H1 (cell line): ENCODE measurements around the gene HK2. TPM values are rescaled to one million over a fixed set of nuclear protein-coding genes. Genes with fewer than 3 reads are reported as not detected.

ENCODE experiments used
- CTCF ChIA-PET: fragments of 300-600 bp; sonication (Branson Sonifier 250); formaldehyde crosslinking; loops from one replicate; lab custom pipeline; 2021; ENCODE audit not compliant: partially characterized antibody; lab: Charles Lee
- POLR2A ChIA-PET: fragments of 300-600 bp; sonication (Branson Sonifier 250); formaldehyde crosslinking; loops from one replicate; lab custom pipeline; 2021; ENCODE audit warnings: inconsistent platforms; ENCODE audit not compliant: partially characterized antibody; lab: Charles Lee
- DNase-seq, 2 experiments: peaks; one replicate each; pipeline versions ENCODE4 v3.0.0 to v3.0.0-alpha.2; 2010 to 2022; ENCODE audit warnings: low spot score in 2 of 2, low read depth in 1 of 2, mixed read lengths in 1 of 2
- FAIRE-seq: peaks from 2 replicates; lab custom pipeline; 2011; peaks lifted over from hg19 to GRCh38; lab: Jason Lieb, UNC
- H2AFZ ChIP-seq: 2 replicates; pipeline ENCODE4 v1.8.1; 2012; ENCODE audit warnings: low read length, inconsistent platforms
- H2AK5ac ChIP-seq: 2 replicates; pipeline ENCODE4 v1.6.1; 2013; ENCODE audit warnings: low read depth, low read length
- H2BK120ac ChIP-seq: replicated peaks from 2 replicates; pipeline ENCODE3; 2013; ENCODE audit warnings: low read depth, low read length, inconsistent platforms
- H2BK12ac ChIP-seq: 2 replicates; pipeline ENCODE4 v1.6.1; 2013; ENCODE audit warnings: low read depth, low read length
- H2BK15ac ChIP-seq: 2 replicates; pipeline ENCODE4 v1.6.1; 2013; ENCODE audit warnings: low read length
- H2BK20ac ChIP-seq: 2 replicates; pipeline ENCODE4 v1.6.1; 2013; ENCODE audit warnings: low read length
- H2BK5ac ChIP-seq: 2 replicates; pipeline ENCODE4 v1.6.1; 2013; ENCODE audit warnings: low read depth, low read length
- H3K14ac ChIP-seq: 2 replicates; pipeline ENCODE4 v1.6.1; 2013; ENCODE audit warnings: inconsistent platforms; ENCODE audit not compliant: insufficient read length
- H3K18ac ChIP-seq: 2 replicates; pipeline ENCODE4 v1.6.1; 2013; ENCODE audit warnings: low read length; ENCODE audit errors: extremely low read depth
- H3K23ac ChIP-seq: 2 replicates; pipeline ENCODE4 v1.6.1; 2013; ENCODE audit warnings: inconsistent platforms; ENCODE audit not compliant: insufficient read length
- H3K23me2 ChIP-seq: 2 replicates; pipeline ENCODE4 v1.6.1; 2013; ENCODE audit warnings: low read depth, low read length
- H3K27ac ChIP-seq: 2 replicates; pipeline ENCODE4 v1.6.1; 2011; ENCODE audit warnings: low read depth, low read length, inconsistent platforms
- H3K27me3 ChIP-seq, 4 experiments: replicated peaks in 1 of 4; 1 replicate in 1 of 4; 2 replicates in 3 of 4; pipeline versions ENCODE4 v1.6.1 to v1.8.1; 2011 to 2013; ENCODE audit warnings: low read length in 3 of 4, mild to moderate bottlenecking in 3 of 4, inconsistent platforms in 2 of 4, mixed read lengths in 2 of 4, moderate library complexity in 1 of 4; ENCODE audit not compliant: control insufficient read depth in 3 of 4, insufficient read depth in 3 of 4; ENCODE audit errors: extremely low read depth in 1 of 4
- H3K36me3 ChIP-seq, 4 experiments: 2 replicates each; pipeline versions ENCODE4 v1.6.1 to v1.8.1; 2011 to 2013; ENCODE audit warnings: mild to moderate bottlenecking in 4 of 4, low read length in 3 of 4, moderate library complexity in 2 of 4, control low read depth in 1 of 4, inconsistent platforms in 1 of 4; ENCODE audit not compliant: insufficient read depth in 4 of 4, control insufficient read depth in 2 of 4
- H3K4ac ChIP-seq: replicated peaks from 2 replicates; pipeline ENCODE3; 2013; ENCODE audit warnings: low read length, low read depth, mixed read lengths, inconsistent platforms; ENCODE audit not compliant: insufficient read length
- H3K4me1 ChIP-seq, 4 experiments: replicated peaks in 1 of 4; 1 replicate in 1 of 4; 2 replicates in 3 of 4; pipeline versions ENCODE4 v1.6.1 to v1.8.1; 2011 to 2013; ENCODE audit warnings: low read length in 3 of 4, inconsistent platforms in 2 of 4, mixed read lengths in 1 of 4; ENCODE audit not compliant: insufficient read depth in 4 of 4, control insufficient read depth in 3 of 4
- H3K4me2 ChIP-seq, 2 experiments: 2 replicates each; pipeline versions ENCODE4 v1.6.1 to v1.8.1; 2011 to 2013; ENCODE audit warnings: low read depth in 2 of 2, low read length in 2 of 2, control low read depth in 1 of 2, inconsistent platforms in 1 of 2, mild to moderate bottlenecking in 1 of 2; ENCODE audit not compliant: insufficient read depth in 1 of 2
- H3K4me3 ChIP-seq, 4 experiments: fragments of 200-600, 300-600 bp in 1 of 4; sonication (generic), shearing (Covaris generic), sonication (Bioruptor Twin) in 1 of 4; 2 replicates each; pipeline versions ENCODE4 v1.5.1 to v1.8.1; 2011 to 2016; ENCODE audit warnings: low read length in 4 of 4, low read depth in 3 of 4, control low read depth in 2 of 4, inconsistent platforms in 2 of 4, mild to moderate bottlenecking in 2 of 4, mixed read lengths in 1 of 4, moderate library complexity in 1 of 4; ENCODE audit not compliant: insufficient read depth in 2 of 4; ENCODE audit errors: extremely low read depth in 1 of 4
- H3K56ac ChIP-seq: replicated peaks from 2 replicates; pipeline ENCODE3; 2013; ENCODE audit warnings: low read depth, mild to moderate bottlenecking, mixed read lengths, low read length, inconsistent platforms; ENCODE audit not compliant: insufficient read length
- H3K79me1 ChIP-seq: 2 replicates; pipeline ENCODE4 v1.6.1; 2013; ENCODE audit warnings: low read depth, low read length, control low read depth
- H3K79me2 ChIP-seq, 2 experiments: 2 replicates each; pipeline versions ENCODE4 v1.6.1 to v1.8.1; 2012 to 2013; ENCODE audit warnings: low read length in 2 of 2, mild to moderate bottlenecking in 2 of 2, inconsistent platforms in 1 of 2; ENCODE audit not compliant: insufficient read depth in 2 of 2, control insufficient read depth in 1 of 2
- H3K9ac ChIP-seq, 4 experiments: replicated peaks in 1 of 4; 1 replicate in 1 of 4; 2 replicates in 3 of 4; pipeline versions ENCODE4 v1.6.1 to v1.8.1; 2011 to 2013; ENCODE audit warnings: low read depth in 3 of 4, low read length in 3 of 4, control low read depth in 2 of 4, mild to moderate bottlenecking in 2 of 4, moderate library complexity in 2 of 4, inconsistent platforms in 1 of 4; ENCODE audit errors: extremely low read depth in 1 of 4
- H3K9me3 ChIP-seq, 2 experiments: 2 replicates each; pipeline versions ENCODE4 v1.6.1 to v1.8.1; 2012 to 2013; ENCODE audit warnings: mild to moderate bottlenecking in 2 of 2, moderate library complexity in 2 of 2, control low read depth in 1 of 2, inconsistent platforms in 1 of 2, low read depth in 1 of 2, low read length in 1 of 2, mixed read lengths in 1 of 2; ENCODE audit not compliant: insufficient read depth in 2 of 2
- H4K20me1 ChIP-seq, 2 experiments: replicated peaks in 1 of 2; 2 replicates each; pipeline versions ENCODE3 to v1.8.1; 2011 to 2013; ENCODE audit warnings: inconsistent platforms in 2 of 2, low read length in 2 of 2, mild to moderate bottlenecking in 1 of 2; ENCODE audit not compliant: insufficient read depth in 2 of 2, control insufficient read depth in 1 of 2
- H4K5ac ChIP-seq: 2 replicates; pipeline ENCODE4 v1.6.1; 2013; ENCODE audit warnings: low read length, low read depth, mixed read lengths, inconsistent platforms; ENCODE audit not compliant: insufficient read length
- H4K8ac ChIP-seq: 2 replicates; pipeline ENCODE4 v1.8.0; 2013; ENCODE audit warnings: mild to moderate bottlenecking, moderate library complexity, low read length, inconsistent platforms; ENCODE audit not compliant: insufficient read depth; ENCODE audit errors: extremely low read depth
- H4K91ac ChIP-seq: replicated peaks from 2 replicates; pipeline ENCODE3; 2013; ENCODE audit warnings: low read length, mixed read lengths, inconsistent platforms; ENCODE audit not compliant: insufficient read length
- CBX5 ChIP-seq: fragments of 300-800, 300-1000 bp; sonication (generic); IDR thresholded peaks from 2 replicates; pipeline ENCODE4 v1.7.1; 2016; ENCODE audit warnings: antibody characterized with exemption, low read length, low read depth
- CTBP2 ChIP-seq: IDR thresholded peaks from 2 replicates; pipeline ENCODE4 v1.7.0; 2011; ENCODE audit warnings: borderline replicate concordance, mild to moderate bottlenecking, moderate library complexity, mixed read lengths, low read length; ENCODE audit not compliant: insufficient read depth, insufficient read length
- CTCF ChIP-seq, 3 experiments: IDR thresholded peaks; 1 replicate in 2 of 3; 2 replicates in 1 of 3; pipeline versions ENCODE4 v1.5.1 to v1.6.1; 2011; ENCODE audit warnings: low read length in 3 of 3, mild to moderate bottlenecking in 3 of 3, inconsistent platforms in 2 of 3, low read depth in 1 of 3, moderate library complexity in 1 of 3; ENCODE audit not compliant: insufficient read depth in 1 of 3; ENCODE audit errors: control extremely low read depth in 1 of 3
- FOSL1 ChIP-seq: IDR thresholded peaks from 2 replicates; pipeline ENCODE4 v1.6.1; 2011; ENCODE audit warnings: mild to moderate bottlenecking, low read depth, low read length, moderate library complexity; ENCODE audit not compliant: insufficient read depth
- GTF2F1 ChIP-seq: IDR thresholded peaks from 2 replicates; pipeline ENCODE4 v1.6.1; 2012; ENCODE audit warnings: low read depth, low read length, improper control_type of control experiment, borderline replicate concordance
- POLR2A ChIP-seq, 2 experiments: IDR thresholded peaks; 1 replicate in 1 of 2; 2 replicates in 1 of 2; pipeline ENCODE4 v1.6.1; 2011; ENCODE audit warnings: low read depth in 2 of 2, low read length in 2 of 2, mild to moderate bottlenecking in 2 of 2; ENCODE audit errors: control extremely low read depth in 1 of 2
- RNF2 ChIP-seq: fragments of 200-900, 300-1000 bp; sonication (generic); IDR thresholded peaks from 2 replicates; pipeline ENCODE4 v1.7.1; 2016; ENCODE audit warnings: borderline replicate concordance, low read depth, mild to moderate bottlenecking, antibody characterized with exemption, low read length; ENCODE audit not compliant: poor library complexity, severe bottlenecking; ENCODE audit errors: missing control alignments
- SP1 ChIP-seq: IDR thresholded peaks from 2 replicates; pipeline ENCODE4 v1.6.1; 2011; ENCODE audit warnings: low read depth, low read length
- SP2 ChIP-seq: IDR thresholded peaks from 2 replicates; pipeline ENCODE4 v1.6.1; 2012; ENCODE audit warnings: mild to moderate bottlenecking, low read length, inconsistent platforms
- TAF1 ChIP-seq: IDR thresholded peaks from 2 replicates; pipeline ENCODE4 v1.6.1; 2011; ENCODE audit warnings: mild to moderate bottlenecking, low read depth, low read length
- TCF12 ChIP-seq: IDR thresholded peaks from 2 replicates; pipeline ENCODE4 v1.6.1; 2011; ENCODE audit warnings: low read depth, mild to moderate bottlenecking, low read length
- WGBS, 2 experiments: shearing (Covaris generic) in 1 of 2; methylation state at CpG; one replicate each; pipeline versions ENCODE4 v1.1.6 to v1.1.7; 2013 to 2015; ENCODE audit warnings: low lambda C conversion rate in 2 of 2, mixed read lengths in 2 of 2, inconsistent platforms in 1 of 2, low coverage in 1 of 2, missing lambda C conversion rate in 1 of 2; ENCODE audit not compliant: insufficient replicate concordance in 2 of 2, insufficient coverage in 1 of 2, insufficient read length in 1 of 2; ENCODE audit errors: extremely low coverage in 1 of 2, missing lambda C conversion rate in 1 of 2; 5-methylcytosine and 5-hydroxymethylcytosine counted together
- polyA plus RNA-seq, 7 experiments: library from polyadenylated mRNA; depleted of rRNA in 3 of 7; stranded (reverse) in 5 of 7; unstranded in 2 of 7; fragments of >200 nt in 5 of 7; fragments of 200-250 nt in 2 of 7; gene quantifications; 1 replicate in 5 of 7; 2 replicates in 1 of 7; 4 replicates in 1 of 7; pipeline versions ENCODE4 v1.2.1 to v1.2.3, GENCODE V29; 2011 to 2013; ENCODE audit warnings: missing spikeins in 2 of 7, mixed read lengths in 2 of 7
- total RNA-seq: library from RNA; stranded (reverse); fragmentation: NEBNext Ultra II Directional; extraction: Animal tissue kit (Norgen Biotek cat#: 25700); gene quantifications from 2 replicates; pipeline ENCODE4 v1.2.1, GENCODE V29; 2021

Gene HK2
- total and polyA plus RNA-seq, 2 of the 8 experiments (the other 6 are each of a cell fraction or from before 2014, with no cell fraction given), result 22.1 to 61.9 TPM

DNA sequence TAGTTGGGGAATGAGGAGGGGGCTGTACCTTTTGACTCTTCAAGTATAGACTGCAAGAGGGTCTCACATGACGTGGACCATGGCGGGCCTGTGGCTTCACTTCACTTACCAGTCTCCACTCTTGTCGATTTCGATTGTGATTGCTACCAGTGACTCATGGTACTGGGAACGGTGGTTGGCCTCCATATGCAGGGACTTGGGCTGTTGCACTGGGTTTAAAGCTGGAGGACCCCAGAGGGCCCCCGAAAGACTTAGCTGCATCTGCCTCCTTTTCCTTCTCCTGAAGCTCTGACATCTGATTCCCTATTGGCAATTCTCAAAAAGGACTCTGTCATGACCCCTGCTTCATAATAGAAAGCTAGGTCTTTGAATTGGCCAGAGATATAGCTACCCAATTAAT is 43.4 kb downstream of the HK2 start:
- Histone ChIP-seq H3K4me3 (no peak overlapping the region), H4K5ac (no peak overlapping the region), H2BK15ac (no peak overlapping the region), H3K4ac (no peak overlapping the region), H3K56ac (no peak overlapping the region), H3K79me1 (no peaks in the 10 kb centered on the region), H3K4me2 (no peak overlapping the region), H4K8ac (no peak overlapping the region), H3K79me2 (peaks cover 0 to 2% of the 10 kb centered on the region in 2 experiments; a peak in 1 of 4 replicates), H2BK120ac (no peak overlapping the region), H3K18ac (no peak overlapping the region), H3K23ac (no peak overlapping the region), H3K23me2 (no peaks in the 10 kb centered on the region), H3K27me3 (no peaks in the 10 kb centered on the region), H4K91ac (no peak overlapping the region), H2BK20ac (no peak overlapping the region), H3K14ac (no peak overlapping the region), H3K9me3 (no peaks in the 10 kb centered on the region), H3K36me3 (peaks cover 55 to 83% (median 78%) of the 10 kb centered on the region in 4 experiments), H2AFZ (no peak overlapping the region), H4K20me1 (peaks cover 0 to 3% of the 10 kb centered on the region in 2 experiments), H2AK5ac (no peak overlapping the region), H2BK12ac (no peak overlapping the region), H3K4me1 (peaks cover 0 to 3% (median 0%) of the 10 kb centered on the region in 4 experiments; a peak in 3 of 7 replicates), H2BK5ac (no peak overlapping the region), H3K9ac (no peak overlapping the region), H3K27ac (no peak overlapping the region)
- ChIA-PET CTCF (interaction anchor here (0.5 to 7.2 kb wide), 31 partner anchors 8 to 679 kb away, joined by 3 to 99 read pairs (median 7); partner anchors contain the start of gene HK2), POLR2A (interaction anchor here (0.9 to 1.5 kb wide), 2 partner anchors 37 to 43 kb away, joined by 3 to 5 read pairs; partner anchors contain the start of gene HK2)
- DNase-seq, result no peak
- no peak for FAIRE-seq
- WGBS, 2 experiments, result 79% methylated on average over 6 of the region's 6 CpGs; no CpG with 5 or more reads in 1 of the 2 experiments
- TF ChIP-seq CTCF (IDR thresholded peaks at IDR 0.05; ENCODE audit: control extremely low read depth in 1 of 3, insufficient read depth in 1 of 3, low read depth in 1 of 3, low read length in 3 of 3) (no peak), SP2 (no peak), TCF12 (no peak), SP1 (no peak), RNF2 (no peak), CBX5 (no peak), FOSL1 (no peak), GTF2F1 (no peak), CTBP2 (no peak), POLR2A (IDR thresholded peaks at IDR 0.05; ENCODE audit: control extremely low read depth in 1 of 2, low read depth in 2 of 2, low read length in 2 of 2) (no peak), TAF1 (no peak)
